Measurements from ENCODE around the gene RNF169.

RNF169 gene, protein sequence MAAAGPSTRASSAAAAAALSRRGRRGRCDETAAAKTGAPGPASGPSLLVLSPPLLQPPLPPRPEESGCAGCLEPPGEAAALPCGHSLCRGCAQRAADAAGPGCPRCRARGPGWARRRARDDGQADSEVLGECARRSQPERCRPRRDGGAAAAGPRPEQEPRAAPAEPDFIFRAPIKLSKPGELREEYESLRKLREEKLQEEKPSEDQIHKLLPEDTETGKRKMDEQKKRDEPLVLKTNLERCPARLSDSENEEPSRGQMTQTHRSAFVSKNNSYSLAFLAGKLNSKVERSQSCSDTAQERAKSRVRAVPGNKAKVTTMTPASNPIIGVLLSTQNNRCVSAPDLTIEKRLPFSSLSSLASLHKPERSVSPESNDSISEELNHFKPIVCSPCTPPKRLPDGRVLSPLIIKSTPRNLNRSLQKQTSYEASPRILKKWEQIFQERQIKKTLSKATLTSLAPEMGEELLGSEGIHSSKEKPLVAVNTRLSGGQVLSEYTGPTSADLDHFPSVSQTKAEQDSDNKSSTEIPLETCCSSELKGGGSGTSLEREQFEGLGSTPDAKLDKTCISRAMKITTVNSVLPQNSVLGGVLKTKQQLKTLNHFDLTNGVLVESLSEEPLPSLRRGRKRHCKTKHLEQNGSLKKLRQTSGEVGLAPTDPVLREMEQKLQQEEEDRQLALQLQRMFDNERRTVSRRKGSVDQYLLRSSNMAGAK

DNA sequence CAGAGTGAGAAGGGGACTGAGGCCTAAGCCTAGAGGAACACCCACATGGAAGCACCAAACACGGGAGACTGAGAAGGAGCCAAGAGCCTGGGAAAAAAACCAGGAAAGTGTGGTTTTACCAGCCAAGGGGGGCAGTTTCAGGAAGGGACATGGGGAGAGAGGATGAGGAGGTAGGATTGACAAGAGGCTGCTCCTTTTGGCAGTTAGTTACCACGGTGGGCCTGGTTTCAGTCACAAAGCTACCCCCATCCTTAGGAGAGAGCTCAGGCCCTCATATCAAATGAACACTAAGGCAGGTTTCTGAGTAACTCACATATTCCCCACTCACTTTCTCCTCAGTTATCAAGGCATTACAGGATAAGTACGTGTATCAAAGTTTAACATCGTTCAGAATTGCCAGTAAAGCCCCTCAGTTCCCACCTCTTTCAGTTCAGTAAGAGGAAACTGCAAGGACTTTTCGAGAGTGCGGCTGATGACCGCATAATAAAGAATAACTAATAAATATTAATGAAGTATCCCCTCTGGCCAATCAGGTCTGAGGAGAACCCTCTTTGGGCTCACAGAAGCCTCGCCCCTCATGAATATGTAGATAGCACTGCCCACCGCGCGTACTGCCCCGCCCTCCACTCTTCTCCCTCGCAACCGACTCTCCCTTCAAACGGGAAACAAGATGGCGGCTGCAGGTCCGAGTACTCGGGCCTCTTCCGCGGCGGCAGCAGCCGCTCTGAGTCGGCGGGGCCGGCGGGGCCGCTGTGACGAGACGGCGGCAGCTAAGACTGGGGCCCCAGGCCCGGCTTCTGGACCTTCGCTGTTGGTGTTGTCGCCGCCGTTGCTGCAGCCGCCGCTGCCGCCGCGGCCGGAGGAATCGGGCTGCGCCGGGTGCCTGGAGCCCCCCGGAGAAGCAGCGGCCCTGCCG, at the start of gene RNF169:
Gene RNF169 (plus strand): TSS at position 639 of the 916 bp plus-strand sequence. CDS start 32 bp downstream, at position 671.
- peak; percentile 97 for DNase-seq

DNA sequence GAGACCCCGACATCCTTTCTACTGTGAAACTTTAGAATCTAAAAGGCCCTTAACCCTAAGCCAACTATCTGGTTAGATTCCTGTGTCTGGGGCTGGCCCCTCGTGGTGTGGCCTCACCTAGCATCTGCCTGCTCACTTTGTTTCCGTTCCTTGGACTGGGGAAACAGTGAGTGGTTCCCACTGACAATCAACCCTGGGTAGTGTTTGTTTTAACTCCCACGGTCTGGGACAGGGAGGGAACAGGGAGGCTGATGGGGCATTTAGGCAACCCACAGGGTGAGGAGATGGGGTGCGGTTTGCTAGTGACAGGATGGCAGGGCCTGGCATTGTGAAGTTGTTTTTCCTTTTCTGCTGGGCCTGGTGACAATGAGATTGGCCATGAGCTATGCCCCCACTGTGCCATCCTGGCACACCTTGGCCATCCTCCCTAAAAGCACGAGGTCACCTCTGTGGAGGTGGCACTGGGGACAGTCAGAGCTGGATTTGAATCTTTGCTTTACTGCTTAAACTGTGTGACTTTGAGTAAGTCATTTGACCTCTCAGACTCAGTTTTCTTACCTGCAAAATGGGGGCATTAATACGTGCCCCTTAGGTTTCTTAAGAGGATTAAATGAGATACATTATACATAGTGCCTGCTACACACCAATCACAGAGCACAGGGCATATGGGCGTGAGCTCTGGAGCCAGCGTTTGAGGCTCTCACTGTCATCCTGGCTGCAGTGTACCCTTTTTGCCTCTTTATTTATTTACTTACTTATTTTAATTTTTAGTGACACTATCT, 48.8 kb upstream of the RNF169 start:
- DNase-seq: no peak

DNA sequence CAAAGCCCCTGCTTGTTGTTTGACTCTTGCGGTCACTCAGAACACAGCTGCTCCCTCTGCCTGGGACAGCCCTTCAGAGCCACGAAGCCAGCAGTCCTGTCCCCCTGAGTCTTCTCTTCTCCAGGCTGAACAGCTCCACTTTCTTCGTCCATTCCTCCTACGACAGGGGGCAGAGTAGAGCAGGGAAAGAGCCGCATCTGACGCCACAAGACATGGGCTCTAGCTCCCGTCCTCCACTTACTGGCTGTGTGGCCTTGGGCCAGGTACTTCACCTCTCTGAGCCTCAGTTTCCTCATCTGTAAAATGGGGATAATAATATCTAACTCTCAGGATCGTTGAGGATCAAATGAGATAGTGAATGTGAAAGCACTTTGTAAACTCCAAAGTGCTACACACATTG, 47.3 kb upstream of the RNF169 start:
- DNase-seq: no peak

DNA sequence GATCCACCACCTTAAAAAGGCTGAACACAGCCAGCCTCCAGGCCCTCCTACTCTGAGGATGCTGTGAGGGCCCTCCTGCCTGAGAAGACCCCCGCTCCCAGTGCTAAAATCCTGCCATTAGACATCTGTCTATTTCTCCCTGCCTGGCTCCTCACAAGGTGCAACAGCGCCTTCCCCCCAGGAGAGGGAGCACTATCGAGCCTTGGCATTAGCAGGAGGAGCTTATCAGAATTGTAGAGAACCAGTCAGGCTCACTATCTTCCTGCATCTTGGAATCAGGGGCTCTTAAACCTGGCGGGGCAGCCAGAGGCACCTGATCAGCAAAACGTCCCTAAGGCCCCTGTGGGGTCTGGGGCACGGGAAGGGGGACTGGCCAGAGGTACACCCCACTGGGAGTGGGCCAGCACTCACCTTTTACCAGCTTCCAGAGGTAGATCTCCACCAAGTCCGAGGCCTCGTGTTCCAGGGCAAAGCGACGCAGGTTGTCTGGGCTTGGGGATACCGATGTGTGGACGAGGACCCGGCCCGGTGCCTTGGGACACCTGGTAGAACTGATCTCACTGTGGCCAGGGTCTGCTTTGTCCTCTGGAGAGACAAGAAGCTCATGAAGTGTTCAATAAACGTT, 46.2 kb upstream of the RNF169 start:
- peak; percentile 27 for DNase-seq

DNA sequence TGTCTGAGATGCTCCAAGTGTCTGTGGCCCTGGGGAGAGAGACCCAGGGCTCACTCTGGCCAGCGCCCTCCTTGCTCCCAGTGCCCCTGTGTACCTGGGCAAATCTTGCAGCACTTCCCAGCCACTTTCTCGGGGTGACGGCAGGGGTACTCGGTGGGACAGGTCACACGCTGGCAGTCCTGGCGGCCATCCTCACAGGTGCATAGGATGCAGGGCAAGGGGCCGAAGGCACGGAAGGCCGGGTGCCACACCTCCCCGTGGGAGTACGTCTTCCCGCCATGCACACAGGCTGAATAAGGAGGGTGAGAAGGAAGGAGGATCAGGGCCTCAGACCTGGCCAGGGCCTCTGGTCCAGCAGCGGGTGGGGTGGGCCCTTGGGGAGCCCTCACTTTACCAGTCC, 45.4 kb upstream of the RNF169 start:
- DNase-seq: no peak

DNA sequence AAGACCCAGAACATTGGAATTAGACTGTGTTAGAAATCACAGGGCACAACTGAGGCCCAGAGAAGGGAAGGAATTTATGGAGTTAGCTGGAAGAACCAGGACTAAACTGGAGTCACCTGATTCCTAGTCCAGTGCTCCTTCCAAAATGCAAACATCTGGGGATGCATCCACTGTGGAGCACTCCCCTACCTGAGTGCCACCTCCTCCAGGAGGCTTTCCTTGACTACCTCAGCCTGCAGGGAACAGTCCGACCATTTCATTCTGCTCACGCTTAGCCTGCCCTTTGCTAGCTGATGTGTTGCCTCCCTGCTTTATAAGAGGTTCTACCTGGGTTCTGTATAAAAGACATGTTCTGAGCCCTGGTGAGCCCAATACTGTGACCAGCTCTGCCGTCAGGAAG, 41.5 kb upstream of the RNF169 start:
- no peak for DNase-seq

DNA sequence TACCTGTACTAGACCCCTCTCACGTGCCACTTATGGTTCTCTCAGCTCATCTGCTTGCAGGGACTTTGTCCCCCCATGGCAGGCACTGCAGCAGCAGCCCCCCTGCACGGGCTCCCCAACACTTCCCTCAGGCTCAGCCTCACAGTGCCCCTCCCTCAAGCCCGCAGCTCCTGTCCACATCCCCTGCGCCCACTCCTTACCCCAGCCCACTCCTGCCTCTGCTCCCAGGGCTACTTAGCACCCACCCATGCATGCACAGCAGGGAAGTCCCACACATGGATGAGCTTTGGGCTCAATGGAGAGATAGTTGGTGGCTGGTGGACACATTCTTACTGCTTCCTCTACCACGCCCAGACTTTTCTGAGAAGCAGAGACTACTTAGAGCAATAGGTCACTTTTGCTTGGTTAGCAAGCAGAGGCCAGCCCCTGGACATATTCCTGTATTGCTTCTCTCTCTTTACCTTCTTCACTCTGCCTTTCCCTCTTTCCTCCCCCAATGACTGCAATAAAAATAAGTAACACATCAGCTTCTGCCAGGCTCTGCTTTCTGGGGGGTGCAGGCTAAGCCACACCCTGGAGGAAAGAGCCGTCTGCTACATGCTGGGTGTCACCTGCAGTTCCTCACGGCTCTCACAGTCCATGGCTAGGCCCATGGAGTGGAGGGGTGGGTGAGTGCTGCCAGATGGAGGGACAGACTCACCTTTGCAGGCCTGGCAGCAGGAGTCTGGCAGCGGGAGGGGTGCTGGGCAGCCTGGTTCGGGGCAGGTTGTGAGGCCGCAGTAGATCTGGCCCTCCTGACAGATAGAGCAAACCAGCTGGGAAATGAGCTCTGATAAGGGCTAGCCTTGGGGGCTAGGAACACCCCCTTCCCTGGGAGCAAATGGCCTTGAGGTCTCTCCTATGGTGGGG, 40.8 kb upstream of the RNF169 start:
- no peak for DNase-seq

DNA sequence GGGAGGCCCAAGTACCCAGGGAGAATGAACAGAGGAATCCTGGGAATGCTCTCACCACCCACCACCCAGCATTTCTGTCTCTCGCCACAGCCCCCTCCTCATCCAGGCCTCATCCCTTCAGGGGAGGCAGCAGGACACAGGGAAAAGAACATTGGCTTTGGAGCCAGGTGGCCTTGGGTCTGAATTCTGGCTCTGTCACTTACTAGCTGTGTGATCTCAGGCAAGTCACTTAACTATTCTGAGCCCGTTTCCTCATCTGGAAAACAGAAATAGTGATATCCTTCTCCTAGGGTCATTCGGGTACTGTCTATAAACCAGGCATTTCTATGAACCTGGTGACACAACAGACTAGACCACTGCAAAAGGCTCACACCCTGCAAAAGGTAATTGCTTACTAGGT, 39.5 kb upstream of the RNF169 start:
- no peak for DNase-seq

DNA sequence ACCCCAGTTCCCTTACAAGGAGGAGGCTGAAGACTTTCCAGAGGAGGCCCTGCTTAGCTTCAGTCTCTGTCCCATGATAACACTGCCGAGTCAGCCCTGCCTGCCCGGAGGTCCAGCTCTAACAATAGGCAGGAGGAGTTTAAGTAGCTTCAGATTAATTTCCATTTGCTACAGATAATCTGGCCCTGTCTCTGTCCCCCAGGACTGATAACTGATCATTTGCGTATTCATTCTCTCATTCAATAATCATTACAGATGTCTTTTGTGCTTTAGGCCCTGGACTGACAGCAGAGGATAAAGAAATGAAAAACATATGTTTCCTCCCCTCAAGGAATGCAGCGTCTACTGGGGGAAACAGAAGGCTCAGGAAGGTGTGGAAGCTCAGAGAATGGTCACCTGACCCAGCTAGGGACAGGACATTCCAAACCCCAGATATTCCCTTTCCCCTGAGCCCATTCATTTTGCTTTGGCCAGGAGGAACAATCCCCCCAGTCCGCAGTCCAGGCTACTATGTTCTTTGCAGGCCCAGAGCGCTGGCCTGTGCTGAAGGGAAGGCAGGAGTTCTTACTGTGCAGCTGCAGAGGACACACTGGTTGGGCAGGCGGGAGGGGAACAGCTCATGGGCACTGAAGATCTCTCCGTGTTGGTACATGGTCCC, 38.2 kb upstream of the RNF169 start:
- DNase-seq: no peak

DNA sequence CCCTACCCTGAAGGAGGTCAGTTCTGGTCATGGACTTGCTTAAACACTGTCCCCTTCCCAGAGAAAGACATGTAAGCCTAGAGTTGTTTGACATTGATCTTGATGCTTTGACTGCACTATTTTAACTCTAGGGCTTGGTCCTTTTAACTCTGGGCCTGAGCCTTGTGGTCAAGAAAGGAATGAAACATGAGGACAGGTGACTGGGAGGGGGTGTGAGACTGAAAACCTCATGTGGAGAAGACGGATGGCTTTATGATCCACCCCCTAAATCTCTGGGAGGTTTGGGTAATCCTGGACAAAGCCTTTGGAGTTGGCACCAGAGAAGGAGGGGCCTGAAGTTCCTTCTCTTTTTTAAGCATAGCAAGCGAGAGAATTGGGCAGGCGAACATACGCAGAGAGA, 35.0 kb upstream of the RNF169 start:
- DNase-seq: no peak

DNA sequence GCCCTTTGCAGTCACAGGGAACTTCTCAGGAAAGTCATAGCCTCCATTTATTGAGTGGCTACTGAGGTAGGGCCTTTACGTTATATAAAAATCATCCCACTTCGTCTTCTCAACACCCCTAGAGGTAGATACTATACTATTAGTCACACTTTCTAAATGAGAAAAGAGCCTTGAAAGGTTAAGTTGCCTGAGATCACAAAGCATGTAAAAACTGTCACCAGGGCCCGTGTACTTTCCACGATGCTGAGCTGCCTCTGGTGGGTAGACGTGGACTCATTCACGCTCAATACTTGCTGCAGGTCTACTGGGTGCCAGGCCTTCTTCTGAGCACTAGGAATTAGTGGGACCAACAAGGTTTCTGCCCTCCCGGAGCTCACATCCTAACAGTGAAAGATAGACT, 33.7 kb upstream of the RNF169 start:
- DNase-seq: no peak

DNA sequence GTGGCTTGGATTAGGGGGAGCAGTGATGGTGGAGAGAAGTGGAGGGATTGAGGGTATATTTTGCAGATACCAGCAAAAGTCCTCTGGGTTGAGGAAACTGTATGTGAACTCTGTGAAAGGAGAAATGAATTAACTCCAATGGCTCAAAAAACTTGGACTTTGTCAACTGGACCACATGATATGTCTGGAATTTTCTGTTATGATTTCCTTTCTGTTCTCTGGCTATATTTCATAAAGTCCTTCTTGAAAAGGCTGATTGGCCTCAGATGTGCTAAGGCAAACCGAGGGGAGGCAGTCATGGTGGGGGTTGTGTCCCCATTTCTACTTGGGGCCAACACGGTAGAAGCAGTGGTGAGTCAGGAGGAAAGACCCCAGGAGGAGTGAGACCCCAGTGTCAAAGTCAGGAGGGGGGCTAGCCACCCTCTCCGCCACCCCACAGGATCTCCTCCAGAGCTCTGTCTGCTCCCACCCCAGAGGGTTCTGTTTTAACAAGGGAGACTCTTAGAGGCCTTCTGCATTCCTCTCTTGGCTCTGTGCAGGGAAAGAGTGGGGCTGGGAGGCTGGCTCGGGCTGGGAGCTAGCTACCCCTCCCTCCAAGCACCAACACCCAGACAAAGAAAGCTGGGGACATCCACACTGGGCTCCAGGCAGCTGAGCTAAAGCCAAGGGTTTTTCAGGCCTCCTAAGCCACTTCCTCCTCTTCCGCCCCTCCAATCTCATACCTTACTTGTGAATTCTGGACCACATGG, 31.3 kb upstream of the RNF169 start:
- DNase-seq: no peak

DNA sequence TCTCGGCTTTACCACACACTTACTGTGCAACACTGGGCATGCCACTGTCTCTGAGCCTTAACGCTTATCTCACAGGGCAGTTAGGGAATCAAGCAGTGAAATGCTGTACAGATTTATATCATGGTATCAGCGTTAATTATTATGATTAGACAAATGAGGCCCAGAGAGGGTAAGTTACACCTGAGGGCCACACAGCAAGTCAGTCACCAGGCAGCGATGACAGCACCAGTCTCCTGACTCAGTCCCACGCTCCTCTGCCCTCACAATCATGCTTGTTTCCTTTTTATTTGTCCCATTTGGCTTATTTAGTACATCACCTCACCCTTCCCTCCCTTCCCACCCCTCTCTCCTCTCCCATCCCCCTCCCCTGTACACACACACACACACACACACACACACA, 29.6 kb upstream of the RNF169 start:
- DNase-seq: no peak

DNA sequence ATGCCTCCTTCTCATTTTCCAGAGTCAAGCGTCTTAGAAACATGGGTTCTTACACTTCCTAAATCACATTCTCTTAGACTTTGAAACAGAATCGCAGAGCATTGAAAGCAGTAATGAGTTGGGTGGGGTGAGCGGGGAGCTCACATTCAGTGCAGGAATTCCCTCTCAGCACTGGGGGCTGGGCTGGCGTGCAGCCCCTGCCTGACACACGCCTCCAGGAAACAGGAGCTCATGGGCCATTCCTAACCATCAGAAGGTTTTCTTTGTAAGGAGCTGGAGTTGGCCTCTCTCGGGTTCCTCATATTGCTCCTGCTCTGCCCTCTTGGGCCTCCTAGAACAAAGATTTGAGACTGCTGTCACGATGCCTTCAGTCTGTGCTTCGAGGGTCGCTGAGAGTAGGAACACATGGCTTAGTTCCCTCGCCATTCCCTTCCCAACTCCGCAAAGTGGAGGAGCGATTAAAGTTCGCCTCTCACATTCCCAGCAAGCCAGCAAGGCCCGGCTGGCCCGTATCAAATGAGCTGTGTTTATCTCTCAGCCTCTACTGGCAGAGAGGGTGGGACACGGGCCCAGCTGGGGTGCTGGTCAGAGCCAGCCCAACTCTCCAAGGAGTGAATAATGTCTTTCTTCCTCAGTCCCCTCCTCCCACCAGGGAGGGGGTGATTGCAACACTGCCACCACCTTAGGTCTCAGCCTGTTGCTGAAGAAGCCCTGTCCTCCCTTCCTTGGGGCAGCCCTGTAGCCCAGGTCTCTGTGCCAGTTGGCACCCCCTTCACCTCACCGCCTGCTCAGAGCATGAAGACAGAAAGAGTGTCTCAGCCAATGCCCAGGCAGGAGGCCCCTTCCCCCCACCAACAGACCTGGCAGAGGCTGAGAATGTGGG, 27.8 kb upstream of the RNF169 start:
- DNase-seq: no peak

DNA sequence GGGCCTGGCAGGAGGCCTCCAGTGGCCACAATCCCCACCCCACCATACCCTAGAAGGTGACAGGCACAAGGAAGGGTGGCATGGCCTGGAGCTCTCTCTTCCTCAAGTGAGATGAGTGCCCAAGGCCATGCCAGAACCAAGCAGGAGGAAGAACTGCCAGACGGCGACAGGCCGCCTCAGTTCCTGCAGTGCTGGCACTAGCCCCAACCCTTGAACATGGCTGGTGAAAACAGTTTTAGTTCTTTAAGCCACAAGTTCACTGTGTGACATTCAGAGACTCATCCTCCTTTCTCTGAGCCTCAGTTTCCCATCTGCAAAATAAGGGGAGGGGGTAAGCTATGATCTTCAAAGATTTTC, 27.2 kb upstream of the RNF169 start:
- DNase-seq: no peak

DNA sequence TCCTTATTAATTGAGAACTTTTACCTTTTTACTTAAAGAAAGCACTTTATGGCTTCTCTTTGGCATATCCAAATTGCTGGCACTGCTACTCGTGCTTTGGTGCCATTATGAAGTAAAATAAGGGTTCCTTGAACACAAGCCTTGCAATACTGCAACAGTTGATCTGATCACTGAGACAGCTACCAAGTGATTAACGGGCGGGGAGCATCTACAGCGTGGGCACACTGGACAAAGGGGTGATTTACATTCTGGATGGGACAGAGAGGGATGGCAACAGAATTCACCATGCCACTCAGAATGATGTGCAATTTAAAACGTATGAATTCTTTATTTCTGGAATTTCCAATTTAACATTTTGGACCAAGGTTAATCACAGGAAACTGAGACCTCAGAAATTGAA, 25.1 kb upstream of the RNF169 start:
- DNase-seq: no peak

DNA sequence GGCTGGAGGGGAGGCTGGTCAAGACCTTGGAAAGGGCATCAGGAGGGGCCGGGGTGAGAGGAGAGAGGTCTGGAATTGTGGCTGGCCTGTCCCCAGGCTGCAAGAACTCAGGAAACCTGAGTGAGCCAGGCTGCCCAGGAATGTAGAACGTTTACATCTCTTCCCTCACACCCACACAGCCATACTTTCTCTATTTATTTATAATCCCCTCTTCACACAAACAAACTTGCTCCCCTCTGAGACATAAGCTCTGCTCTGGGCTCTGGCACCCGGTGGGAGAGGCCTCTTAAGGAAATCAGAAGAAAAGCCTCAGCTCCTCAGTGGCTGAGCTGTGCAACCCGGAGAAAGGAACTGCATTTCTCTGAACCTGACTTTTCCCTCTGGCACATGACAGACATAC, 22.9 kb upstream of the RNF169 start:
- DNase-seq: no peak

DNA sequence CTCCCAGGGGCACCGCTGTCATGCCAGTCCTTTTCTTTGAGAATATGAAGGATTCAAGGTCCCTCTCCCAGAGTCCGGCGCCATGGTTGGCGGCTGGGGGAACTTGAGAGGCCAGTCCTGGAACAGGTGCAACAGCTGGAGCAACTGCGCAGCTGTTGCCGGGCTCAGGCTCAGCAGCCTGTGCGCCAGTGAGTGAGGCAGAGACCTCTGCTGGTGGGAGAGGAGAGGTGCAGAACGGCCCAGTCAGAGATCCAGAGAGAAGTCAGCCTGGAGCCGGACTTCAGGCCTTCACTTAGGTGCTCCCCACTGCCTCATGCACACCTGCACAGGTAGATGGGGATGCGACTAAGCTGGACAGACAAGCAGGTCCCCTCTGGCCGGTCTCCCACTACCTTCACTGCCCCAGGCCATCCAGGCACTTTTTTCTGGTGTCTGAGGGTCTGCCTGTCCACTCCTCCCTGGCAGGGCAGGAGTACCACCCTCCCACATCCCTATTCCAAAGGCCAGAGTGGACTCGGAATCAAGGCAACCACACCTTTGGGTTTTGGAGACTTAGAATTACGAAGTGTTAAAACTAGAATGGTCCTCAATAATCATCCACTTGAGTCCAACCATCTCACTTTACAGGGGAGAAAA, 22.0 kb upstream of the RNF169 start:
- DNase-seq: peak; percentile 64
